IMR-90 (cell line): ENCODE data around the gene TEAD4.

ENCODE experiments used
- CEBPB ChIP-seq: IDR thresholded peaks from 2 replicates; pipeline ENCODE4 v1.6.1; 2012; ENCODE audit warnings: low read depth, low read length, improper control_type of control experiment
- ELK1 ChIP-seq: fragments of 150-350 bp; IDR thresholded peaks from 2 replicates; pipeline ENCODE4 v1.6.1; 2016; ENCODE audit warnings: low read depth, mild to moderate bottlenecking, low read length, moderate library complexity, borderline replicate concordance
- MAFK ChIP-seq: IDR thresholded peaks from 2 replicates; pipeline ENCODE4 v1.6.1; 2012; ENCODE audit warnings: low read depth, low read length, improper control_type of control experiment
- RAD21 ChIP-seq: IDR thresholded peaks from 2 replicates; pipeline ENCODE4 v1.6.1; 2012; ENCODE audit warnings: low read length, improper control_type of control experiment
- TF ChIP-seq, protein P1 (sequence below): conservative IDR thresholded peaks from 2 replicates; pipeline ENCODE4 v1.5.1; 2012; ENCODE audit warnings: mild to moderate bottlenecking, low read depth, low read length, improper control_type of control experiment

GRCh38 chr12:3049176-3049575 is 90.0 kb downstream of the TEAD4 start:
- TF ChIP-seq ELK1 = no peak
- TF ChIP-seq, protein P1, sequence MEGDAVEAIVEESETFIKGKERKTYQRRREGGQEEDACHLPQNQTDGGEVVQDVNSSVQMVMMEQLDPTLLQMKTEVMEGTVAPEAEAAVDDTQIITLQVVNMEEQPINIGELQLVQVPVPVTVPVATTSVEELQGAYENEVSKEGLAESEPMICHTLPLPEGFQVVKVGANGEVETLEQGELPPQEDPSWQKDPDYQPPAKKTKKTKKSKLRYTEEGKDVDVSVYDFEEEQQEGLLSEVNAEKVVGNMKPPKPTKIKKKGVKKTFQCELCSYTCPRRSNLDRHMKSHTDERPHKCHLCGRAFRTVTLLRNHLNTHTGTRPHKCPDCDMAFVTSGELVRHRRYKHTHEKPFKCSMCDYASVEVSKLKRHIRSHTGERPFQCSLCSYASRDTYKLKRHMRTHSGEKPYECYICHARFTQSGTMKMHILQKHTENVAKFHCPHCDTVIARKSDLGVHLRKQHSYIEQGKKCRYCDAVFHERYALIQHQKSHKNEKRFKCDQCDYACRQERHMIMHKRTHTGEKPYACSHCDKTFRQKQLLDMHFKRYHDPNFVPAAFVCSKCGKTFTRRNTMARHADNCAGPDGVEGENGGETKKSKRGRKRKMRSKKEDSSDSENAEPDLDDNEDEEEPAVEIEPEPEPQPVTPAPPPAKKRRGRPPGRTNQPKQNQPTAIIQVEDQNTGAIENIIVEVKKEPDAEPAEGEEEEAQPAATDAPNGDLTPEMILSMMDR = no peak
- no peak for TF ChIP-seq RAD21
- no peak for TF ChIP-seq MAFK
- no peak for TF ChIP-seq CEBPB
